Endothelial cell of umbilical vein (primary cell): Measurements from ENCODE around the gene MACROD2. TPM values are rescaled to one million over a fixed set of nuclear protein-coding genes. Genes with fewer than 3 reads are reported as not detected.

Source experiments
- BruUV-seq: library from RNA; stranded (reverse); fragments of 400-500 nt; replicated peaks from 2 replicates; lab custom pipeline; 2021; lab: Mats Ljungman, UMichigan
- CTCF ChIA-PET: fragments of 300-600, 350-600 bp; sonication (Branson Sonifier 250); formaldehyde crosslinking; loops from one replicate; lab custom pipeline; 2021; ENCODE audit warnings: antibody characterized with exemption, inconsistent platforms; lab: Charles Lee
- POLR2A ChIA-PET: fragments of 300-600, 350-600 bp; sonication (Branson Sonifier 250); formaldehyde crosslinking; loops from one replicate; lab custom pipeline; 2021; ENCODE audit warnings: antibody characterized with exemption, inconsistent platforms; lab: Charles Lee
- DNase-seq: peaks from one replicate; pipeline ENCODE4 v3.0.0-alpha.2; 2011; ENCODE audit warnings: low read depth, low spot score
- FAIRE-seq: peaks from 2 replicates; lab custom pipeline; 2011; peaks lifted over from hg19 to GRCh38; lab: Jason Lieb, UNC
- H2AFZ ChIP-seq: 2 replicates; pipeline ENCODE4 v1.6.0; 2012; ENCODE audit warnings: low read depth, low read length, control low read depth, inconsistent platforms
- H3K27ac ChIP-seq: 2 replicates; pipeline ENCODE4 v1.5.1; 2011; ENCODE audit warnings: low read depth, mild to moderate bottlenecking, control low read depth, low read length, moderate library complexity; ENCODE audit not compliant: insufficient read depth
- H3K27me3 ChIP-seq, 2 experiments: 2 replicates each; pipeline versions ENCODE4 v1.6.0 to v1.6.1; 2011; ENCODE audit warnings: low read length in 2 of 2, mixed read lengths in 1 of 2; ENCODE audit not compliant: control insufficient read depth in 2 of 2, insufficient read depth in 2 of 2
- H3K36me3 ChIP-seq, 2 experiments: 2 replicates in 1 of 2; 3 replicates in 1 of 2; pipeline ENCODE4 v1.5.1; 2011; ENCODE audit warnings: low read length in 2 of 2, mild to moderate bottlenecking in 1 of 2, moderate library complexity in 1 of 2; ENCODE audit not compliant: control insufficient read depth in 2 of 2, insufficient read depth in 2 of 2; ENCODE audit errors: extremely low read depth in 1 of 2
- H3K4me1 ChIP-seq: 3 replicates; pipeline ENCODE4 v1.5.1; 2011; ENCODE audit warnings: mild to moderate bottlenecking, low read length; ENCODE audit not compliant: control insufficient read depth, insufficient read depth; ENCODE audit errors: extremely low read depth
- H3K4me2 ChIP-seq: 2 replicates; pipeline ENCODE4 v1.6.1; 2011; ENCODE audit warnings: low read length, control low read depth, mixed read lengths; ENCODE audit not compliant: insufficient read depth
- H3K4me3 ChIP-seq, 3 experiments: fragments of 200-600 bp in 1 of 3; sonication (generic), shearing (Covaris generic) in 1 of 3; replicated peaks in 1 of 3; 2 replicates each; pipeline ENCODE4 v1.5.1; 2011 to 2016; ENCODE audit warnings: control low read depth in 3 of 3, low read length in 3 of 3, mild to moderate bottlenecking in 2 of 3, inconsistent platforms in 1 of 3, low read depth in 1 of 3, moderate library complexity in 1 of 3; ENCODE audit not compliant: insufficient read depth in 1 of 3
- H3K79me2 ChIP-seq: 2 replicates; pipeline ENCODE4 v1.6.0; 2012; ENCODE audit warnings: low read length, inconsistent platforms; ENCODE audit not compliant: control insufficient read depth, insufficient read depth
- H3K9ac ChIP-seq: replicated peaks from 2 replicates; pipeline ENCODE3; 2011; ENCODE audit warnings: low read length, control low read depth; ENCODE audit not compliant: insufficient read depth; ENCODE audit errors: extremely low read depth
- H3K9me1 ChIP-seq: replicated peaks from 3 replicates; pipeline ENCODE4 v1.6.0; 2011; ENCODE audit warnings: mild to moderate bottlenecking, low read length; ENCODE audit not compliant: control insufficient read depth, insufficient read depth; ENCODE audit errors: extremely low read depth
- H3K9me3 ChIP-seq: replicated peaks from 2 replicates; pipeline ENCODE4 v1.5.1; 2012; ENCODE audit warnings: low read length, inconsistent platforms; ENCODE audit not compliant: control insufficient read depth, insufficient read depth
- H4K20me1 ChIP-seq: replicated peaks from 2 replicates; pipeline ENCODE3; 2011; ENCODE audit warnings: mild to moderate bottlenecking, low read length; ENCODE audit not compliant: control insufficient read depth, insufficient read depth; ENCODE audit errors: extremely low read depth
- CTCF ChIP-seq, 2 donors: IDR thresholded peaks; 1 replicate in 1 of 2; 2 replicates in 1 of 2; pipeline ENCODE4 v1.5.1; 2011; ENCODE audit warnings: low read length in 2 of 2, mild to moderate bottlenecking in 2 of 2, moderate library complexity in 2 of 2, control low read depth in 1 of 2, inconsistent platforms in 1 of 2, low read depth in 1 of 2; ENCODE audit not compliant: insufficient read depth in 1 of 2; ENCODE audit errors: extremely low read depth in 1 of 2
- EZH2 ChIP-seq: IDR thresholded peaks from 2 replicates; pipeline ENCODE4 v1.6.1; 2012; ENCODE audit warnings: borderline replicate concordance, low read depth, mild to moderate bottlenecking, moderate library complexity, low read length, inconsistent platforms; ENCODE audit not compliant: severe bottlenecking
- FOS ChIP-seq: IDR thresholded peaks from 2 replicates; pipeline ENCODE4 v1.6.1; 2011; ENCODE audit warnings: mild to moderate bottlenecking, low read length, moderate library complexity, borderline replicate concordance; ENCODE audit not compliant: insufficient read depth
- GATA2 ChIP-seq: IDR thresholded peaks from 2 replicates; pipeline ENCODE4 v1.7.0; 2011; ENCODE audit warnings: low read depth, mild to moderate bottlenecking, moderate library complexity, mixed read lengths, low read length; ENCODE audit not compliant: insufficient read length, insufficient read depth
- JUN ChIP-seq: IDR thresholded peaks from 2 replicates; pipeline ENCODE4 v1.6.1; 2011; ENCODE audit warnings: borderline replicate concordance, low read depth; ENCODE audit not compliant: insufficient read length, insufficient read depth
- MAX ChIP-seq: IDR thresholded peaks from 2 replicates; pipeline ENCODE4 v1.6.1; 2011; ENCODE audit not compliant: insufficient read depth, insufficient read length
- MYC ChIP-seq: IDR thresholded peaks from one replicate; pipeline ENCODE4 v1.6.1; 2011; ENCODE audit warnings: mild to moderate bottlenecking, low read depth, low read length
- POLR2A ChIP-seq: IDR thresholded peaks from 2 replicates; pipeline ENCODE4 v1.6.1; 2012; ENCODE audit warnings: low read depth, mild to moderate bottlenecking, control low read depth, low read length
- POLR2AphosphoS5 ChIP-seq: IDR thresholded peaks from 2 replicates; pipeline ENCODE4 v1.6.1; 2012; ENCODE audit warnings: low read depth, mild to moderate bottlenecking, control low read depth, low read length, moderate library complexity; ENCODE audit not compliant: insufficient read depth
- dilution Hi-C: fragments of 300-500 bp; cut with MboI; formaldehyde crosslinking; loops from one replicate; pipeline ENCODE4 v1.15.0; 2019; ENCODE audit warnings: low sequenced_read_pairs; ENCODE audit not compliant: extremely low pct_ligation_motif_present
- intact Hi-C: fragments of 100-400 bp; cut with micrococcal nuclease; formaldehyde crosslinking; loops from one replicate; pipeline ENCODE4 v1.10.0; 2022
- polyA plus RNA-seq, 4 experiments: library from polyadenylated mRNA; depleted of rRNA in 3 of 4; stranded (reverse) in 3 of 4; unstranded in 1 of 4; fragments of >200 nt; gene quantifications; 2 replicates each; pipeline versions ENCODE4 v1.2.1 to v1.2.3, GENCODE V29; 2011 to 2012; ENCODE audit warnings: missing spikeins in 1 of 4
- total RNA-seq: library from RNA; stranded (reverse); gene quantifications from 2 replicates; pipeline ENCODE4 v1.2.3, GENCODE V29; 2021

Gene MACROD2
- total and polyA plus RNA-seq, 2 donors (not counting 3 experiments of a cell fraction or from before 2014, with no cell fraction given) = 0.11 to 0.73 TPM

- H3K27ac ChIP-seq = no peak overlapping the region
- ChIA-PET POLR2A (no interaction called here), CTCF (no interaction called here)
- H3K4me3 ChIP-seq = no peak overlapping the region
- TF ChIP-seq CTCF (IDR thresholded peaks at IDR 0.05; ENCODE audit: extremely low read depth in 1 of 2, insufficient read depth in 1 of 2, low read depth in 1 of 2, low read length in 2 of 2) (no peak), JUN (no peak), POLR2A (no peak), POLR2AphosphoS5 (no peak)
- H3K27me3 ChIP-seq = peaks cover 0 to 3% of the 10 kb centered on the region in 2 experiments
- DNase-seq = no peak
- FAIRE-seq = no peak
- no TSS peak for BruUV-seq
- dilution Hi-C loops = no loop called here
- H3K36me3 ChIP-seq = no peaks in the 10 kb centered on the region
- H4K20me1 ChIP-seq = no peaks in the 10 kb centered on the region
- no peak overlapping the region for H3K4me2 ChIP-seq
- no peaks in the 10 kb centered on the region for H3K9me3 ChIP-seq
- H3K9ac ChIP-seq = no peak overlapping the region
- no peaks in the 10 kb centered on the region for H3K79me2 ChIP-seq
- intact Hi-C loops = no loop called here
- H2AFZ ChIP-seq = no peak overlapping the region
- no peaks in the 10 kb centered on the region for H3K4me1 ChIP-seq
- no peaks in the 10 kb centered on the region for H3K9me1 ChIP-seq
Measured at GRCh38 chr20:15191082-15191723, 1195.9 kb downstream of the MACROD2 start.

GRCh38 chr20:15195378-15195777, 1200.1 kb downstream of the MACROD2 start:
- BruUV-seq = no TSS peak
- no peak for FAIRE-seq
- Histone ChIP-seq H3K9me1 (no peaks in the 10 kb centered on the region), H3K9me3 (no peaks in the 10 kb centered on the region), H3K4me1 (no peaks in the 10 kb centered on the region), H2AFZ (no peak overlapping the region), H3K27me3 (peaks cover 0 to 3% of the 10 kb centered on the region in 2 experiments), H3K4me2 (no peak overlapping the region), H3K4me3 (no peak overlapping the region), H3K9ac (no peak overlapping the region), H3K79me2 (no peaks in the 10 kb centered on the region), H4K20me1 (no peaks in the 10 kb centered on the region), H3K27ac (no peak overlapping the region), H3K36me3 (no peaks in the 10 kb centered on the region)
- ChIA-PET CTCF (no interaction called here), POLR2A (no interaction called here)
- dilution Hi-C loops (no loop called here), intact Hi-C loops (no loop called here)
- TF ChIP-seq POLR2AphosphoS5 = no peak
- TF ChIP-seq MAX = no peak
- no peak for TF ChIP-seq EZH2
- no peak for TF ChIP-seq CTCF (IDR thresholded peaks at IDR 0.05; ENCODE audit: extremely low read depth in 1 of 2, insufficient read depth in 1 of 2, low read depth in 1 of 2, low read length in 2 of 2)
- no peak for TF ChIP-seq MYC
- TF ChIP-seq FOS = no peak
- TF ChIP-seq POLR2A = no peak
- TF ChIP-seq JUN = no peak
- TF ChIP-seq GATA2 = no peak
- DNase-seq = no peak
